Trophoblast cell (in vitro differentiated cells and primary cell): ENCODE data around the gene LY86.

Source experiments
- DNase-seq, 2 donors: peaks; one replicate each; pipeline ENCODE4 v3.0.0-alpha.2; 2016
- H2AFZ ChIP-seq: 2 replicates; pipeline ENCODE4 v1.6.1; 2013; ENCODE audit warnings: low read length, moderate library complexity, mild to moderate bottlenecking; ENCODE audit not compliant: insufficient read depth, poor library complexity
- H2AK5ac ChIP-seq: 2 replicates; pipeline ENCODE4 v1.6.1; 2013; ENCODE audit warnings: mild to moderate bottlenecking, low read length
- H2BK120ac ChIP-seq: 2 replicates; pipeline ENCODE4 v1.6.1; 2013; ENCODE audit warnings: low read length, mild to moderate bottlenecking, moderate library complexity; ENCODE audit not compliant: insufficient read depth, poor library complexity
- H2BK12ac ChIP-seq: 2 replicates; pipeline ENCODE4 v1.6.1; 2013; ENCODE audit warnings: mild to moderate bottlenecking, low read length, moderate library complexity
- H2BK5ac ChIP-seq: 2 replicates; pipeline ENCODE4 v1.6.1; 2013; ENCODE audit warnings: low read length, low read depth, moderate library complexity, mild to moderate bottlenecking; ENCODE audit not compliant: poor library complexity
- H3K14ac ChIP-seq: 2 replicates; pipeline ENCODE4 v1.6.1; 2013; ENCODE audit warnings: mild to moderate bottlenecking, low read length
- H3K18ac ChIP-seq: 2 replicates; pipeline ENCODE4 v1.6.1; 2013; ENCODE audit warnings: mild to moderate bottlenecking, low read length
- H3K23ac ChIP-seq: 2 replicates; pipeline ENCODE4 v1.6.1; 2013; ENCODE audit warnings: low read length
- H3K27ac ChIP-seq: 2 replicates; pipeline ENCODE4 v1.5.1; 2013; ENCODE audit warnings: low read depth, mild to moderate bottlenecking, inconsistent platforms, low read length, moderate library complexity
- H3K27me3 ChIP-seq: 2 replicates; pipeline ENCODE4 v1.6.1; 2013; ENCODE audit warnings: inconsistent platforms, mild to moderate bottlenecking, low read length, moderate library complexity; ENCODE audit not compliant: insufficient read depth
- H3K36me3 ChIP-seq, 2 experiments: 1 replicate in 1 of 2; 2 replicates in 1 of 2; pipeline ENCODE4 v1.6.1; 2013; ENCODE audit warnings: low read length in 2 of 2, mild to moderate bottlenecking in 2 of 2, moderate library complexity in 1 of 2; ENCODE audit not compliant: insufficient read depth in 2 of 2, control insufficient read depth in 1 of 2
- H3K4ac ChIP-seq: 2 replicates; pipeline ENCODE4 v1.6.1; 2013; ENCODE audit warnings: low read depth, mild to moderate bottlenecking, low read length, moderate library complexity
- H3K4me1 ChIP-seq, 2 experiments: 1 replicate in 1 of 2; 2 replicates in 1 of 2; pipeline ENCODE4 v1.6.1; 2013; ENCODE audit warnings: low read length in 2 of 2, mild to moderate bottlenecking in 2 of 2, moderate library complexity in 1 of 2; ENCODE audit not compliant: insufficient read depth in 2 of 2, control insufficient read depth in 1 of 2
- H3K4me2 ChIP-seq: 2 replicates; pipeline ENCODE4 v1.6.1; 2013; ENCODE audit warnings: inconsistent platforms, mild to moderate bottlenecking, low read length, moderate library complexity
- H3K4me3 ChIP-seq: 2 replicates; pipeline ENCODE4 v1.5.1; 2013; ENCODE audit warnings: mild to moderate bottlenecking, low read depth, low read length, inconsistent platforms
- H3K79me1 ChIP-seq: one replicate; pipeline ENCODE4 v1.6.1; 2013; ENCODE audit warnings: low read length
- H3K79me2 ChIP-seq: 2 replicates; pipeline ENCODE4 v1.6.1; 2013; ENCODE audit warnings: low read length, mild to moderate bottlenecking; ENCODE audit not compliant: control insufficient read depth, insufficient read depth, poor library complexity
- H3K9ac ChIP-seq: 2 replicates; pipeline ENCODE4 v1.6.1; 2013; ENCODE audit warnings: mild to moderate bottlenecking, low read length
- H3K9me3 ChIP-seq: 2 replicates; pipeline ENCODE4 v1.6.1; 2013; ENCODE audit warnings: low read depth, mild to moderate bottlenecking, control low read depth, inconsistent platforms, low read length; ENCODE audit not compliant: insufficient read depth
- H4K12ac ChIP-seq: 2 replicates; pipeline ENCODE4 v1.6.1; 2013; ENCODE audit warnings: low read depth, mild to moderate bottlenecking, low read length, moderate library complexity
- H4K8ac ChIP-seq: 2 replicates; pipeline ENCODE4 v1.6.1; 2013; ENCODE audit warnings: low read depth, mild to moderate bottlenecking, low read length, moderate library complexity
- H4K91ac ChIP-seq: one replicate; pipeline ENCODE4 v1.6.1; 2013; ENCODE audit warnings: low read depth, mild to moderate bottlenecking, low read length, moderate library complexity
- WGBS: extraction: QIAGEN DNeasy Blood & Tissue Kit; methylation state at CpG from one replicate; pipeline ENCODE4 v1.1.7; 2013; ENCODE audit warnings: missing lambda C conversion rate; ENCODE audit not compliant: insufficient read length, insufficient coverage; ENCODE audit errors: extremely low coverage; 5-methylcytosine and 5-hydroxymethylcytosine counted together

Gene LY86

DNA sequence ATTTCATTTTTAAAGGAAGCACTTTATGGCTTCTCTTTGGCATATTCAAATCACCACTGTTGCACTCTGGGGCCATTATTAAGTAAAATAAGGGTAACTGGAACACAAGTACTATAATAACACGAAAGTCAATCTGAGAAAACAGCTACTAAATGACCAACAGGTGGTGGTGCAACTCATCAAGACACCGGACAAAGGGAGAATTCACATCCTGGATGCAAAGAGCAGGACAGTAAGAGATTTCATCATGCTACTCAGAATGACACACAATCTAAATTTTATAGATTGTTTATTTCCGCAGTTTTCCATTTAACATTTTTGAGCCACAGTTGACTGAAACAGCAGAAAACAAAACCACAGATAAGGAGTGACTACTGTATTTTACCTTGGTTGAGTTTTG is 27.6 kb upstream of the LY86 start:
- H2BK5ac ChIP-seq, result no peak overlapping the region
- peaks cover 4% of the 10 kb centered on the region for H3K9me3 ChIP-seq
- no peak overlapping the region for H3K23ac ChIP-seq
- no peaks in the 10 kb centered on the region for H3K27me3 ChIP-seq
- H3K79me2 ChIP-seq, result no peaks in the 10 kb centered on the region
- no CpG with 5 or more reads among the region's 3 CpGs for WGBS
- no peak overlapping the region for H4K12ac ChIP-seq
- H4K8ac ChIP-seq, result no peak overlapping the region
- no peak overlapping the region for H2AFZ ChIP-seq
- H2BK12ac ChIP-seq, result no peak overlapping the region
- H2BK120ac ChIP-seq, result no peak overlapping the region
- H3K4me1 ChIP-seq, result no peaks in the 10 kb centered on the region
- no peak for DNase-seq
- no peak overlapping the region for H2AK5ac ChIP-seq
- H3K18ac ChIP-seq, result no peak overlapping the region
- no peak overlapping the region for H3K27ac ChIP-seq
- H3K4me2 ChIP-seq, result no peak overlapping the region
- H3K9ac ChIP-seq, result no peak overlapping the region
- no peaks in the 10 kb centered on the region for H3K36me3 ChIP-seq
- no peak overlapping the region for H3K4me3 ChIP-seq
- H4K91ac ChIP-seq, result no peak overlapping the region
- H3K14ac ChIP-seq, result no peak overlapping the region
- no peak overlapping the region for H3K4ac ChIP-seq
- no peaks in the 10 kb centered on the region for H3K79me1 ChIP-seq

DNA sequence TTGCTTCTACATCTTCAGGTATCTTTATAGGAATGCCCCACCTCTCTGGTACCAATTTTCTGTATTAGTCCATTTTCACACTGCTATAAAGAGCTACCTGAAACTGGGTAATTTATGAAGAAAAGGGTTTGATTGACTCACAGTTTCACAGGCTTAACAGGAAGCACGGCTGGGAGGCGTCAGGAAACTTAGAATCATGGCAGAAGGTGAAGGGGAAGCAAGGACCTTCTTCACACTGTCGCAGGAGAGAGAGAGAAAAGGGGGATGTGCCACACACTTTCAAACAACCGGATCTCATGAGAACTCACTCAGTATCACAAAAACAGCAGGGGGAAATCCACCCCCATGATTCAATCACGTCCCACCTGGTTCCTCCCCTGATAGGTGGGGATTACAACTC is 24.4 kb upstream of the LY86 start:
- Histone ChIP-seq H2BK12ac (no peak overlapping the region), H4K12ac (no peak overlapping the region), H2BK5ac (no peak overlapping the region), H3K27ac (no peak overlapping the region), H3K18ac (no peak overlapping the region), H3K4me3 (no peak overlapping the region), H3K14ac (no peak overlapping the region), H3K4ac (no peak overlapping the region), H2AFZ (no peak overlapping the region), H3K79me2 (no peaks in the 10 kb centered on the region), H3K4me2 (no peak overlapping the region), H2AK5ac (no peak overlapping the region), H4K8ac (no peak overlapping the region), H3K9ac (no peak overlapping the region), H3K79me1 (no peaks in the 10 kb centered on the region), H4K91ac (no peak overlapping the region), H2BK120ac (no peak overlapping the region), H3K23ac (no peak overlapping the region), H3K4me1 (no peaks in the 10 kb centered on the region), H3K36me3 (no peaks in the 10 kb centered on the region), H3K27me3 (no peaks in the 10 kb centered on the region), H3K9me3 (peaks cover 4% of the 10 kb centered on the region)
- no peak for DNase-seq
- WGBS, result no CpG with 5 or more reads among the region's 5 CpGs

DNA sequence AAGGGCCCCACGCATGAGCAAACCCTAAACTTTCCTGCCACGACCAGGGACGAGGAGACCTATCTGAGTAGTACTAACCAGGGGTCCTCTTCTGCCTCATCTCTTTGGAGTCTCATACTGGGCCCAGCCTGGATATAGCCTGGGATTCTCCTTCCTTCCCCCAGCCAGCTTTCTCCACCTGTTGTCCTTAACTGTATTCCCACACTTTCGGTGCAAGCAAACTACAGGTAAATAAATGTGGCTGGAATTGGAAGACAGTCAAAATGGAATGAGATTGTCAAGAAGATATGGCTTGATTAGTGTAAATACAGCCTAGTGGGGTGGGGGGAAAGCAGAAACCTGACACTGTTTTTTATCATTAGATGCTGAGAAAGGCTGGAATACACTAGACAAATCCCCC is 23.5 kb upstream of the LY86 start:
- Histone ChIP-seq H4K8ac (no peak overlapping the region), H2BK12ac (no peak overlapping the region), H3K4me3 (no peak overlapping the region), H2BK5ac (no peak overlapping the region), H3K27ac (no peak overlapping the region), H4K12ac (no peak overlapping the region), H3K27me3 (no peaks in the 10 kb centered on the region), H2AFZ (no peak overlapping the region), H3K9me3 (peaks cover 4% of the 10 kb centered on the region), H2BK120ac (no peak overlapping the region), H3K23ac (no peak overlapping the region), H3K79me1 (no peaks in the 10 kb centered on the region), H3K36me3 (no peaks in the 10 kb centered on the region), H3K79me2 (no peaks in the 10 kb centered on the region), H3K14ac (no peak overlapping the region), H2AK5ac (no peak overlapping the region), H3K4me2 (no peak overlapping the region), H4K91ac (no peak overlapping the region), H3K9ac (no peak overlapping the region), H3K4me1 (no peaks in the 10 kb centered on the region), H3K4ac (no peak overlapping the region), H3K18ac (no peak overlapping the region)
- DNase-seq, result no peak
- no CpG with 5 or more reads among the region's 4 CpGs for WGBS

DNA sequence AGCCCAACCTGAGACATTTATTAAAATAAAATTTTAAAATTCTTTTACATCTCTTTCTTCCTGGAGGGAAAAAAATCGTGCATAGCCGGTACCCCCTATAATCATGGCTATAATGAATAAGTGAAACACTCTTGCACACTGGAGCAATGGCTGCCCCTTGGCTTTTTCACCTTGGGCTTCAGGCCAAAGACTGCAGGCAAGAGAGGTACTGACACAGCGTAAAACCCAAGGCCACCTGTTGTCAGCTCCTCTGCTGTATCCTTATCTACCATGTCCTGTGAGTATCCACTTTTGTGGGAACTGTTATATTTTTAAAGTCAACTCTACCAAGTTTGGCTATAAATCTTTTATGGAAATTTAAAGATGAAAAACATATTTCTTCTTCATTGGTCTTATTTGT is 23.0 kb upstream of the LY86 start:
- Histone ChIP-seq H3K4ac (no peak overlapping the region), H3K23ac (no peak overlapping the region), H3K4me1 (no peaks in the 10 kb centered on the region), H3K9me3 (peaks cover 4% of the 10 kb centered on the region), H3K27me3 (no peaks in the 10 kb centered on the region), H3K4me3 (no peak overlapping the region), H2BK12ac (no peak overlapping the region), H3K14ac (no peak overlapping the region), H4K91ac (no peak overlapping the region), H3K4me2 (no peak overlapping the region), H3K79me1 (no peaks in the 10 kb centered on the region), H2AFZ (no peak overlapping the region), H3K18ac (no peak overlapping the region), H3K36me3 (no peaks in the 10 kb centered on the region), H2BK5ac (no peak overlapping the region), H3K79me2 (no peaks in the 10 kb centered on the region), H2BK120ac (no peak overlapping the region), H3K9ac (no peak overlapping the region), H3K27ac (no peak overlapping the region), H4K12ac (no peak overlapping the region), H2AK5ac (no peak overlapping the region), H4K8ac (no peak overlapping the region)
- no peak for DNase-seq
- no CpG with 5 or more reads among the region's 3 CpGs for WGBS
